GM21576 (cell line): Measurements from ENCODE around the gene SPPL2A.
A peak's percentile ranks its signal among the peaks of the same experiment; 100 is the strongest.
"Not testable (repeated sequence)": the region's sequence is repeated elsewhere in the genome, so short reads cannot be mapped to it uniquely, and the experiment has no call there.

ENCODE experiments used
- ATAC-seq: cut with Tn5 transposase; IDR thresholded peaks from one replicate; pipeline ENCODE4 v1.9.1; 2021; ENCODE audit warnings: mild to moderate bottlenecking, moderate library complexity; ENCODE audit not compliant: unreplicated experiment

SPPL2A gene

GRCh38 chr15:50694634-50695165, 70.8 kb downstream of the SPPL2A start:
- ATAC-seq: not testable (repeated sequence)

DNA sequence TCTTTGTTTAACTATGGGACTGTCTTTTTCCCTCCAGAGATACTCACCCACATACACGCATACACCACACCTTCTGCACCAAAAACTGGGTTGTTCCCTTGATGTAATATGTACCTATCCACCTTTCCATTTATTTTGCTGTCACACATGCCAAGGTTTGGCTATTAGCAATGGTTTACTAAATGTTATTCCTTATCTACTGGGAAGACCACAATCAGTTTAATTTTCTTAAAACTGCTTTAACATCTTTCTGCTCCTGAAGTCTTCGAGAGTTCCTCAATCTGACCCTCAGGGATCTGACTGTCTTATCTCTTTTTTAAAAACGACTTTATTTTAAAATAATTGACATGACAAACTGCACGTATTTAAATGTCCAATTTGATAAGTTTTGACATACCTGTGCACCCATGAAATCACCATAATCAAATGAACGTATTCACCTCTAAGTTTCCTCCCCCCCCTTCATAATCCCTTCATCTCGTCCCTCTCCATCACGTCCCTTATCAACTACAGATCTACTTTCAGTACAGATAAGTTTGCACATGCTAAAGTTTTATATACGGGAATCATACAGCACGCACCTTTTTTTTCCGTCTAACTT, 78.1 kb downstream of the SPPL2A start:
- ATAC-seq: no peak

DNA sequence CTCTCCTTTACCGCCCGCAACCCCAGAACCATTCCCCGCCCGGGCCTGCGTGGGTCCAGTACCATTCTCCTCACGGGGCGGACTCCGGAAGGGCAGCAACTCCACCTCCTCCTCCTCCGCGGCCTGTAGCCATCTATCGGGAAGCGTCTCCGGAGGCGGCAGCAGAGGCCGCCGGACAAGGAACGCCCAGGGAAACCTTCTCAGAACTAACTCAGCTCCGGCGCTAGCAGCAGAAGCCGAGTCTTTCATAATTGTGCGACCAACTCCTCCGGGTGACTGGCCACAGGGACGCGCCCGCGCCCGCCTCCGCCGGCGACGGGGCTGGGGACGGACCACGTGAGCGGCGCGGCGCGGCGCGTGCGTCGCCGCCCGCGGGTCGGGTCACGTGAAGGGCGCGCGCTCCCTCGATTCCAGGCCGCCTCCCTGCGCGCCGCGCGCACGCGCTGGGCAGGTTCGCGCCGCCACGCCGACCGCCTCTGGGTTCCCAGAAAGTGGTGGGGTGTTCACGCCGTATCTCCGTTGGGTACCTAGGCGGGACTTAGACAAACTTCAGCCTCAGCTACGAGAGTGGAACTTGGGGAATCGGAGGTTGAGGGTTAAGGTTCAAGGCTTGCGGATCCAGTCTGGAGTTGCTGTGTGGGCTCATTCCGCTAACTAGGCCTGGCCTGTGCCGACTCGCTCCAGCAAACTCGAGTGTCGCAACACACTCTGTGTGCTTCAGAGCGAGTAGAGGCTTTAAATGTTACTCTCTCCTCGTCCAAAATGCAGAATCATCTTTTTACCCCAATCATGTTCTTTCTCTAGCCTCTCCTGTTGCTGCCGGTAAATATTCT, 78.8 kb downstream of the SPPL2A start, which contains the start of gene TRPM7:
TSS of gene TRPM7 (minus strand) at position 329 of the 833 bp plus-strand sequence. CDS start at position 65, 264 bp downstream.
- peak; percentile 79 for ATAC-seq

- peak; percentile 38 for ATAC-seq
Observed at GRCh38 chr15:50685976-50686468, 79.5 kb downstream of the SPPL2A start.

GRCh38 chr15:50685191-50685975, 80.1 kb downstream of the SPPL2A start:
- ATAC-seq: no peak

DNA sequence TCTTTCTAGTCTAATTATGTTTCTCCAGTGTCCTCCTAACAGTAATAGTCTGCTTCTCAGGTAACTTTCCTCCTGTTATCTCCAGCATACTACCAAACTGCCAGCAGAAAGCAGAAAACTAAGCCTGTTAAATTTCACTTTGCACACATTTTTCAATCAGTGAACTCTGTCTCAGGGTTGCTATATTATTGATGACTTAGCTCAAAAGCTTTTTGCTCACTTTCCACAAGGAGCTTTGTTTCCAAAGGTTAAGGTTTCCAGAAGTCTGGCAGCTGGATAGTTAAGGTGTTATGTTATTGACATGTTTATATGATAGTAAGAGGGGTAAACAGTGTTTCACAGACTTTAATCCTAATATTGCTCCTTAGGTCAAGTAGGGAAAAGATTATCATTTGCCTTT, 84.0 kb downstream of the SPPL2A start:
- ATAC-seq: no peak

DNA sequence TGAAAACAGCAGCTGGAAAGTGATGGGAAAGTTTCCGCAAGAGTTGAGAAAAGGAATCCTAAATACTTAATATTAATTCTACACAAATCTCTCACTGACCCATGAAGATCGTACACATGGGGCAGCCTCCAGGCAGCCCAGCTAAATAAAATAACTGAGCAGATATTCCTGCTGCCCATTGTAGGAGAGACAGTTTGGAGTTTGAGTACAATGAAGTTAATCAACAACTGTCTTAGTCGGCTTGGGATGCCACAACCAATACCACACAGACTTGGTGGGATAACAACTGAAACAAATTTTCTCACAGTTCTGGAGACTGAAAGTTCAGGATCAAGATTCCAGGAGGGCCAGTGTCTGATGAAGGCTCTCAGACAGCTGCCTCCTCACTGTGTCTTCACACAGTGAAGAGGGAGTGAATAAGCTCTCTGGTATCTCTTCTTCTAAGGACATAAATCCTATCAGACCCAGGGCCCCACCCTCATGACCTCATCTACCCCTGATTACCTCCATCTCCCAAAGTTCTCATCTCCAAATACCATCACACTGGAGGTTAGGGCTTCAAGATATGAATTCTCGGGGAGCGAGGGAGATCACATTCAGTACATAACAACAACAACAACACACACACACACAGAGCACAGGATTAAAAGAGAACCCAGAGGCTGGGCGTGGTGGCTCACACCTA, 88.6 kb downstream of the SPPL2A start:
- ATAC-seq: no peak

GRCh38 chr15:50675535-50676144, 89.9 kb downstream of the SPPL2A start:
- ATAC-seq: no peak

DNA sequence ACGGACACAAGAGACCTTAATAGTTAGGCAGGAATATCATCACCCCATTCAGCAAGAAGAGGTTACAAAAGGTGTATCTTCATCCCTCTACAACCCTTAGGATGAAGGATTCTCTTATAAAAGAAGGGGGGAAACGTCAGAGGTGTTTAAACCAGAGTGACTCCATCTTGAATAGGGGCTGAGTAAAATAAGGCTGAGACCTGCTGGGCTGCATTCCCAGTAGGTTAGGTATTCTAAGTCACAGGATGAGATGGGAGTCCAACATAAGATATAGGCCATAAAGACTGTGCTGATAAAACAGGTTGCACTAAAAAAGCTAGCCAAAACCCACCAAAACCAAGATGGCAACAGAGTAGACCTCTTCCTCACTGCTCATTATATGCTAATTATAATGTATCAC, 95.4 kb downstream of the SPPL2A start:
- ATAC-seq: no peak

GRCh38 chr15:50669611-50670010, 95.9 kb downstream of the SPPL2A start:
- no peak for ATAC-seq

- no peak for ATAC-seq
Observed at GRCh38 chr15:50665938-50666337, 99.6 kb downstream of the SPPL2A start.

GRCh38 chr15:50655555-50655954, 110.0 kb downstream of the SPPL2A start:
- no peak for ATAC-seq

DNA sequence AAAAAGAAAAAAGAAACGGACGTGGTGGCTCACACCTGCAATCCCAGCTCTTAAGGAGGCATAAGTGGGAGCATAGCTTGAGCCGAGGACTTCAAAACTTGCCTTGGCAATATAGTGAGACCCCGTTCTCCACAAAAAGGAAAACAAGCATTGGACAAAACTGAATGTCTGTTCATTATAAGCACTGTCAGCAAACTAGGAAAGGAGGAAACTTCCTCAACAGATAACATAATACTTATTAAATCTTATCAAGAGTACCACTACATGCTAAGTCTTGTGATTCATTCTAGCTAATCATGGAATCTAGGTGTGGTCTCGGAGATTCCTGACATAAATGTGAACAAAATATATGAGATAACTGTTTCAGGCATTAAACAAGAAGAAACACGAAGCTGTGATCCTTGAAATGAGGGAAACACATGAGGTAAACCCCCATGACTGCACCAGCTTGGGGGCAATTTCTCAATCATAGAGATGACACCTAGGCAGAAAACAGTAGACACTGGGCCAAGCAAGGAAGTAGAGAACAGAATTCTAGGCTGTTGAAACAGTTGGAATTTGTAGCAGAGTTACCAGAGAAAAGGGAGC, 112.3 kb downstream of the SPPL2A start:
- ATAC-seq: no peak

DNA sequence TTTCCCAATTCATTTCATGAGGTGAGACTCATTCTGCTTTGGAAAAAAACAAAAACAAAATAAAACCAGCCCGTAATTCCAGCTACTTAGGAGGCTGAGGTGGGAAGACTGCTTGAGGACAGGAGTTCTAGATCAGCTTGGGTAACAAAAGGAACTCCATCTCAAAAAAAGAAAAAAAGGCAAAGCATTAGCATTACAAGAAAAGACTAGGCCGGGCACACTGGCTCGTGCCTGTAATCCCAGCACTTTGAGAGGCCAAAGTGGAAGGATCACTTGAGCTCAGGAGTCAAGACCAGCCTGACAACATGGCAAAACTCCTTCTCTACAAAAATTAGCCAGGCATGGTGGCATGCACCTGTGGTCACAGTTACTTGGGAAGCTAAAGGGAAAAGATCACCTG, 112.8 kb downstream of the SPPL2A start:
- no peak for ATAC-seq
